Posterior cingulate gyrus (tissue), 11 donors: ENCODE results near the gene PCDHGC5.

Experiments used
- DNase-seq, 10 donors: peaks; one replicate each; pipeline versions ENCODE4 v3.0.0 to v3.0.0-alpha.2; 2020 to 2021; ENCODE audit warnings: mixed read lengths in 3 of 10
- intact Hi-C: fragments of 100-400 bp; cut with DNase I; formaldehyde crosslinking; loops from one replicate; pipeline ENCODE4 v1.15.1; 2023

Gene PCDHGC5

GRCh38 chr5:141488591-141489561, at the start of gene PCDHGC5:
Gene PCDHGC5, plus strand, starts transcription at chr5:141489081. Its CDS starts 160 bp downstream, at chr5:141489241.
- intact Hi-C loops, result no loop called here
- DNase-seq, result peak in 6 of 10 donors; percentile 54 to 90 (median 65)

DNA sequence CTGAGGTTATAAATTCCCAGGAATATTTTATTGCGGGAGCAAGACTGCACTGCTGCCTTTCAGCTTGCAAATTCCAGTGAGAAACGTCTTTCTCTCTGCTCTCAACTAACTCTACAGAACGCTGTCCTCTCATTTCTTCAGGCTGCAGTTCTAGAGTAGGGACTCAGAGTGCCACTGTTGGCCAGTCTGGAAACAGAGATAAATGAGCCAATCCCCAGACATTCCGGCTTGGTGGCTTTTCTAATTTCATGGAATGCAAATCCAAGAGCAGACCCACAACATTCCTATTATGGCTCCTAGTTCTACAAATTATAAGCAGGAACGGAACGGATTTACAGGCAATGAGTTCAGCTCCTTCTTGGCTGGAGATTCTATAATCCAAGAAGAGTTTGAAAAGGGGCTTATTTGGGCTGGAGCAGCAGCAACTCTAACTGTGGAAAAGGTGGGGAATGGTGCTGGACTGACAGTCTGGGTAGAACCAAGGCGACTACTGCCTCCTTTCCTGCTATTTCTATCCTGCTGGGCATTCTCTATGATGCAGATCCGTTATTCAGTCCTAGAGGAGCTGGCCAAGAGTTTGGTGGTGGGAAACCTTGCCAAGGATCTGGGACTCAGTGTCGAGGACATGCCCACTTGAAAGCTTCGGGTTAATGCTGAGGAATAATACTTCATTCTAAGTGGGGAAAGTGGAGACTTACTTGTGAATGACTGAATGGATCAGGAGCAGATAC, 49.3 kb upstream of the PCDHGC5 start:
- intact Hi-C loops, result no loop called here
- no peak for DNase-seq

- DNase-seq, result no peak
- intact Hi-C loops, result no loop called here
These were observed 48.5 kb upstream of the PCDHGC5 start for GRCh38 chr5:141440341-141440740.

DNA sequence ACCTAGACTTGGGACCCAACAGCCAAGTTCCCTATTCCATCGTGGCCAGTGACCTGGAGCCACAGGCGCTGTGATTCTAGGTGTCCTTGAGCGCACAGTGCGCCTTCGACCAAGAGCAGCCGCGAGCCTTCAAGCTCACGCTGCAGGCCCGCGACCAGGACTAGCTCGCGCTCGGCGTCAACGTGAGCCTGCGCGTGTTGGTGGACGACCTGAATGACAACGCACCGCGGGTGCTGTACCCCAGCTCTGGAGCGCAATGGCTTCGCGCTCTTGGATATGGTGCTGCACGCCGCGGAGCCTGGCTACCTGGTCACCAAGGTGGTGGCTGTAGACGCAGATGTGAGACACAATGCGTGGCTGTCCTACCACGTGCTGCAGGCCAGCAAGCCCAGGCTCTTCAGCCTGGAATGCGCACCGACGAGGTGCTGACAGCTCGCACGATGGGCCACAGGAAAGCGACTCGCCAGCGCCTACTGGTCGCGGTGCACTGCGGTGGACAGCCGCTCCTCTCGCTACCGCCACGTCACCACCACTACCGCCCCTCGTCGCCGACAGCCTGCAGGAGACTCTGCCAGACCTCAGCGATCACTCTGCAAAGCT, 47.2 kb upstream of the PCDHGC5 start:
- intact Hi-C loops, result no loop called here
- DNase-seq, result peak in 1 of 10 donors; percentile 80

GRCh38 chr5:141465351-141465750, 23.5 kb upstream of the PCDHGC5 start:
- DNase-seq, result no peak
- intact Hi-C loops, result no loop called here

DNA sequence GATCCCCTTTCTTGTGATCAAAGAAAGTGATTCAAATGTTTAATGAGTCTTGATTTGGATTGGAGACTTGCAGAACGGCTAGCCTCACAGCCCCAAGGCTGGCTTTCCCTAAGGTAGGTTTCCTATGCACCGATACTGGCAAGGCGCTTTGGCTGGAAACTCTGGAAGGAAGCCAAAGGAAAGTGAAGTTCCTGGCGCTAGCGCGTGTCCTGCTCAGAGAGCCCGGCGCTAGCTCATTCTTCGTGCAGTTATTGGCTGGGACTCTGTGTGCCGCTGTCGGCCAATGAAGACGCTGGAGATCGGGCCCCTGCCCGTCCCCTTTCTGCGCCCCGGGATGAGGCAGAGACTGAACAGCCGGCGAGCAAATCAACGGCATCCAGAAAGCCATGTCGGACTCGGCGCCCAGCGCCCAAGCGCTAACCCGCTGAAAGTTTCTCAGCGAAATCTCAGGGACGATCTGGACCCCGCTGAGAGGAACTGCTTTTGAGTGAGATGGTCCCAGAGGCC, 13.2 kb upstream of the PCDHGC5 start, which contains the start of gene PCDHGC3:
PCDHGC3 (plus strand) TSS at position 342 of the 507 bp plus-strand sequence; CDS start at position 493, 151 bp downstream.
- intact Hi-C loops, result loop anchor here (2.0 kb wide), 1 partner anchor 49 kb away; no protein-coding TSS in a partner anchor
- peak; percentile 67 to 98 (median 88) for DNase-seq

GRCh38 chr5:141476132-141476911, 12.6 kb upstream of the PCDHGC5 start:
- intact Hi-C loops, result no loop called here
- peak in 6 of 10 donors; percentile 42 to 91 (median 74) for DNase-seq

DNA sequence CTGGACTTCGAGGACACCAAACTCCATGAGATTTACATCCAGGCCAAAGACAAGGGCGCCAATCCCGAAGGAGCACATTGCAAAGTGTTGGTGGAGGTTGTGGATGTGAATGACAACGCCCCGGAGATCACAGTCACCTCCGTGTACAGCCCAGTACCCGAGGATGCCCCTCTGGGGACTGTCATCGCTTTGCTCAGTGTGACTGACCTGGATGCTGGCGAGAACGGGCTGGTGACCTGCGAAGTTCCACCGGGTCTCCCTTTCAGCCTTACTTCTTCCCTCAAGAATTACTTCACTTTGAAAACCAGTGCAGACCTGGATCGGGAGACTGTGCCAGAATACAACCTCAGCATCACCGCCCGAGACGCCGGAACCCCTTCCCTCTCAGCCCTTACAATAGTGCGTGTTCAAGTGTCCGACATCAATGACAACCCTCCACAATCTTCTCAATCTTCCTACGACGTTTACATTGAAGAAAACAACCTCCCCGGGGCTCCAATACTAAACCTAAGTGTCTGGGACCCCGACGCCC, 11.8 kb upstream of the PCDHGC5 start:
- DNase-seq, result no peak
- intact Hi-C loops, result no loop called here

DNA sequence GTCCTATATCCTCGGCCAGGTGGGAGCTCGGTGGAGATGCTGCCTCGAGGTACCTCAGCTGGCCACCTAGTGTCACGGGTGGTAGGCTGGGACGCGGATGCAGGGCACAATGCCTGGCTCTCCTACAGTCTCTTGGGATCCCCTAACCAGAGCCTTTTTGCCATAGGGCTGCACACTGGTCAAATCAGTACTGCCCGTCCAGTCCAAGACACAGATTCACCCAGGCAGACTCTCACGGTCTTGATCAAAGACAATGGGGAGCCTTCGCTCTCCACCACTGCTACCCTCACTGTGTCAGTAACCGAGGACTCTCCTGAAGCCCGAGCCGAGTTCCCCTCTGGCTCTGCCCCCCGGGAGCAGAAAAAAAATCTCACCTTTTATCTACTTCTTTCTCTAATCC, 11.1 kb upstream of the PCDHGC5 start:
- no peak for DNase-seq
- intact Hi-C loops, result no loop called here

DNA sequence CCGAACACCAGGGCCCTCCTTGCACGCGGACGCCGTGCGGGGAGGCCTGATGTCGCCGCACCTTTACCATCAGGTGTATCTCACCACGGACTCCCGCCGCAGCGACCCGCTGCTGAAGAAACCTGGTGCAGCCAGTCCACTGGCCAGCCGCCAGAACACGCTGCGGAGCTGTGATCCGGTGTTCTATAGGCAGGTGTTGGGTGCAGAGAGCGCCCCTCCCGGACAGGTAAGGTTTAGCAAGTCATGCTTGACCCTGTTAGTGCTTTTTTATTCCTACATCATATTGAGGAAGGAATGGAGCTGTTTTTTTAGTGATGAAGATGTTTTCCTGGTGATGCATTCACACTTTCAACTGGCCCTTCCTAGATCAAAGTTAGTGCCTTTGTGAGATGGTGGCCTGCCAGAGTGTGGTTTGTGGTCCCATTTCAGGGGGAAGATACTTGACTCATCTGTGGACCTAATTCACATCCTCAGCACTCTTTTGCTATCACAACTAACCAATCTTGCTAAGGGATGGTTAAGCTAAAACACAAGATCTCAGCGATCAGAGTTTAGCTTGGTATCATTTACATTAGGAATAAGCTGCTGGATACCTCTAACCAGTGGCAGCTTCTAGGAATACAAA, 10.4 kb upstream of the PCDHGC5 start:
- intact Hi-C loops, result no loop called here
- DNase-seq, result peak in 1 of 10 donors; percentile 81

DNA sequence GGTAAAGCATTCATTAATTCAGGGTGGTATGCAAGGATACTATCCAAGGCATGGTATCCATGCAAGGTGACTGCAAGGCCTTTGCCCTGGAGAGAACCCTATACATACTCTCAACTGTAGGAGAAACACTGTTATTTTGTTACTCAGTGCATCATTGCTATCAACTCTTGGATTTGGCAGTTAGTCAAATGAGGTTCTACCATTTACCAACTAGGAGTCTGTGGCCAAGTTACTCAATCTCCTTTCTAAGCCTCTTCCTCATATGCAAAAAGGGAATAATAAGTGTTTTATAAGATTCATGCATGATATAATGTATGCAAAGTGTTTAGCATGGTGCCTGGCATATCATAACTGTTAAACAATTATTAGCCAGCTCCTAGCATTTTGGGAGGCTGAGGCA, 9.1 kb upstream of the PCDHGC5 start:
- intact Hi-C loops, result no loop called here
- DNase-seq, result no peak

DNA sequence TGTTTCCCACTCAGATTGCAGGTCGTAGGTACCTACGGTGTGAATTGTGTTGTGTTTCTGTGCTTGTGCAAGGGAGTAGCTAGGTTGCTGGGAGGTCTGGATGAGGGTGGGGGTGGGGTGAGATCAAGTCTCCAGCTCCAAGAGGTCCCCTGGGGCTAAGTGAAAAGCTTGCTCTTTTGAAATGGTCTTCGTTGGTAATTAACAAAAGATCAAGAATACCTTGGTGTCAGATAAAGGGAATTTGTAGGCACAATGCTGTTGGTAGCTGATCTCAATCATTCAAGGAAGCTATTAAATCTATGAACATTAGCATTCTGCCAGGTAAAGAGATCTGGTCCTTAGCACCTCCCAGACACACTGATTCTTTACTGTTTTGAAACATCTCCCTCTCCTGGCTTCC, 5.0 kb upstream of the PCDHGC5 start:
- intact Hi-C loops, result no loop called here
- DNase-seq, result no peak

GRCh38 chr5:141484310-141484640, 4.6 kb upstream of the PCDHGC5 start:
- DNase-seq, result no peak
- intact Hi-C loops, result no loop called here

GRCh38 chr5:141484641-141485311, 4.1 kb upstream of the PCDHGC5 start, which contains the start of gene PCDHGC4:
Gene PCDHGC4, plus strand, starts transcription at chr5:141485030. Its CDS starts 144 bp downstream, at chr5:141485174.
- DNase-seq, result peak in 7 of 10 donors; percentile 70 to 96 (median 81)
- intact Hi-C loops, result no loop called here

- intact Hi-C loops, result no loop called here
- peak in 2 of 10 donors; percentile 84 to 89 for DNase-seq
These were observed 3.4 kb upstream of the PCDHGC5 start for GRCh38 chr5:141485321-141486055.

GRCh38 chr5:141486091-141486490, 2.8 kb upstream of the PCDHGC5 start:
- intact Hi-C loops, result no loop called here

GRCh38 chr5:141487131-141487530, 1.8 kb upstream of the PCDHGC5 start:
- intact Hi-C loops, result no loop called here
- no peak for DNase-seq

More at GRCh38 chr5:141486091-141486490, 2.8 kb upstream of the PCDHGC5 start:
- DNase-seq, result no peak

DNA sequence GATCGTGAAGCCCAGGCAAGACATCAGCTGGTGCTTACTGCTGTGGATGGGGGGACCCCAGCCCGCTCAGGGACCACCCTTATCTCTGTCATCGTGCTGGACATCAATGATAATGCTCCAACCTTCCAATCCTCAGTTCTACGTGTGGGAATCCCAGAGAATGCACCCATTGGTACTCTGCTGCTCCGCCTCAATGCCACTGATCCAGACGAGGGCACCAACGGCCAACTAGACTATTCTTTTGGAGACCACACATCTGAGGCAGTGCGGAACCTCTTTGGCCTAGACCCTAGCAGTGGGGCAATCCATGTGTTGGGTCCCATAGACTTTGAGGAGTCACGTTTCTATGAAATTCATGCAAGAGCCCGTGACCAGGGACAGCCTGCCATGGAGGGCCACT, 960 bp downstream of the PCDHGC5 start:
- intact Hi-C loops, result no loop called here
- DNase-seq, result no peak
